Keratinocyte (primary cell): ENCODE measurements around the gene TPM4. TPM values are rescaled to one million over a fixed set of nuclear protein-coding genes. Genes with fewer than 3 reads are reported as not detected.

ENCODE experiments used
- DNase-seq: peaks from one replicate; pipeline ENCODE4 v3.0.0-alpha.2; 2011; ENCODE audit warnings: low read depth, missing footprints, low spot score
- FAIRE-seq: peaks from 2 replicates; lab custom pipeline; 2011; peaks lifted over from hg19 to GRCh38; lab: Jason Lieb, UNC
- H2AFZ ChIP-seq: 2 replicates; pipeline ENCODE4 v1.6.0; 2012; ENCODE audit warnings: low read length, control low read depth, inconsistent platforms; ENCODE audit not compliant: control insufficient read depth
- H3K27ac ChIP-seq: 2 replicates; pipeline ENCODE4 v1.5.1; 2011; ENCODE audit warnings: low read length; ENCODE audit not compliant: control insufficient read depth, insufficient read depth
- H3K27me3 ChIP-seq: 3 replicates; pipeline ENCODE4 v1.6.0; 2011; ENCODE audit warnings: low read length; ENCODE audit not compliant: control insufficient read depth, insufficient read depth; ENCODE audit errors: extremely low read depth
- H3K36me3 ChIP-seq, 2 experiments: 2 replicates in 1 of 2; 3 replicates in 1 of 2; pipeline ENCODE4 v1.5.1; 2011; ENCODE audit warnings: low read length in 2 of 2, mild to moderate bottlenecking in 1 of 2; ENCODE audit not compliant: control insufficient read depth in 2 of 2, insufficient read depth in 2 of 2; ENCODE audit errors: extremely low read depth in 1 of 2
- H3K4me1 ChIP-seq: 3 replicates; pipeline ENCODE4 v1.5.1; 2011; ENCODE audit warnings: low read length; ENCODE audit not compliant: control insufficient read depth, insufficient read depth; ENCODE audit errors: extremely low read depth
- H3K4me2 ChIP-seq: 3 replicates; pipeline ENCODE4 v1.6.0; 2011; ENCODE audit warnings: low read depth, low read length; ENCODE audit not compliant: control insufficient read depth, insufficient read depth; ENCODE audit errors: extremely low read depth
- H3K4me3 ChIP-seq, 3 experiments: fragments of 200-600 bp in 1 of 3; sonication (generic) in 1 of 3; 2 replicates in 2 of 3; 3 replicates in 1 of 3; pipeline ENCODE4 v1.5.1; 2011 to 2016; ENCODE audit warnings: low read length in 3 of 3, mild to moderate bottlenecking in 3 of 3, control low read depth in 2 of 3, inconsistent platforms in 1 of 3, low read depth in 1 of 3, mixed read lengths in 1 of 3, mixed run types in 1 of 3, moderate library complexity in 1 of 3; ENCODE audit not compliant: control insufficient read depth in 2 of 3, insufficient read depth in 2 of 3; ENCODE audit errors: extremely low read depth in 1 of 3
- H3K79me2 ChIP-seq: 2 replicates; pipeline ENCODE4 v1.6.0; 2012; ENCODE audit warnings: low read length; ENCODE audit not compliant: control insufficient read depth, insufficient read depth
- H3K9ac ChIP-seq: 3 replicates; pipeline ENCODE4 v1.6.0; 2011; ENCODE audit warnings: low read length; ENCODE audit not compliant: control insufficient read depth, insufficient read depth; ENCODE audit errors: extremely low read depth
- H3K9me1 ChIP-seq: 3 replicates; pipeline ENCODE4 v1.6.0; 2011; ENCODE audit warnings: low read length; ENCODE audit not compliant: control insufficient read depth, insufficient read depth; ENCODE audit errors: extremely low read depth
- H3K9me3 ChIP-seq: 2 replicates; pipeline ENCODE4 v1.5.1; 2012; ENCODE audit warnings: low read depth, low read length; ENCODE audit not compliant: control insufficient read depth
- H4K20me1 ChIP-seq: 3 replicates; pipeline ENCODE4 v1.6.0; 2011; ENCODE audit warnings: low read length; ENCODE audit not compliant: control insufficient read depth, insufficient read depth; ENCODE audit errors: extremely low read depth
- CTCF ChIP-seq, 3 experiments: IDR thresholded peaks in 1 of 3; conservative IDR thresholded peaks in 1 of 3; optimal IDR thresholded peaks in 1 of 3; 2 replicates in 2 of 3; 3 replicates in 1 of 3; pipeline versions ENCODE3 to v1.5.1; 2011; ENCODE audit warnings: low read length in 3 of 3, mild to moderate bottlenecking in 3 of 3, moderate library complexity in 2 of 3, control low read depth in 1 of 3, inconsistent platforms in 1 of 3; ENCODE audit not compliant: insufficient read depth in 2 of 3; ENCODE audit errors: extremely low read depth in 1 of 3
- EZH2 ChIP-seq: IDR thresholded peaks from one replicate; pipeline ENCODE4 v1.6.1; 2012; ENCODE audit warnings: inconsistent platforms, mild to moderate bottlenecking, low read length, moderate library complexity
- dilution Hi-C: fragments of 300-500 bp; cut with MboI; formaldehyde crosslinking; loops from one replicate; pipeline ENCODE4 v1.7.0; 2020; ENCODE audit warnings: low sequenced_read_pairs; ENCODE audit not compliant: extremely low pct_ligation_motif_present
- polyA plus RNA-seq, 5 experiments: library from polyadenylated mRNA; depleted of rRNA in 3 of 5; stranded (reverse) in 3 of 5; stranded (forward) in 1 of 5; unstranded in 1 of 5; fragments of >200 nt; gene quantifications; 1 replicate in 1 of 5; 2 replicates in 3 of 5; 3 replicates in 1 of 5; pipeline versions ENCODE4 v1.2.1 to v1.2.3, GENCODE V29; 2011 to 2012; ENCODE audit warnings: missing spikeins in 2 of 5, low read depth in 1 of 5, low replicate concordance in 1 of 5

Gene TPM4
- polyA plus RNA-seq, 1 donor (not counting 4 experiments of a cell fraction or from before 2014, with no cell fraction given): 646 TPM

- dilution Hi-C loops: no loop called here
- Histone ChIP-seq H4K20me1 (no peaks in the 10 kb centered on the region), H3K36me3 (no peaks in the 10 kb centered on the region), H3K9ac (no peak overlapping the region), H3K4me2 (no peak overlapping the region), H2AFZ (no peak overlapping the region), H3K4me3 (no peak overlapping the region), H3K79me2 (no peaks in the 10 kb centered on the region), H3K27ac (no peak overlapping the region), H3K9me1 (no peaks in the 10 kb centered on the region), H3K27me3 (no peaks in the 10 kb centered on the region), H3K4me1 (peaks cover 5% of the 10 kb centered on the region), H3K9me3 (no peaks in the 10 kb centered on the region)
- TF ChIP-seq EZH2 (no peak), CTCF (optimal IDR thresholded peaks at IDR 0.05 in 1 of 3, IDR thresholded peaks at IDR 0.05 in 1 of 3, conservative IDR thresholded peaks at IDR 0.05 in 1 of 3; ENCODE audit: extremely low read depth in 1 of 3, insufficient read depth in 2 of 3, low read length in 3 of 3) (no peak)
- DNase-seq: no peak
- no peak for FAIRE-seq
Observed at GRCh38 chr19:16141043-16141442, 64.7 kb downstream of the TPM4 start.

GRCh38 chr19:16142032-16142580 lies 65.8 kb downstream of the TPM4 start:
- Histone ChIP-seq H3K36me3 (no peaks in the 10 kb centered on the region), H3K27me3 (no peaks in the 10 kb centered on the region), H3K9me1 (no peaks in the 10 kb centered on the region), H3K9ac (no peak overlapping the region), H2AFZ (no peak overlapping the region), H3K4me2 (no peak overlapping the region), H3K27ac (no peak overlapping the region), H3K79me2 (no peaks in the 10 kb centered on the region), H3K4me3 (no peak overlapping the region), H3K9me3 (no peaks in the 10 kb centered on the region), H4K20me1 (no peaks in the 10 kb centered on the region), H3K4me1 (peaks cover 5% of the 10 kb centered on the region)
- dilution Hi-C loops: no loop called here
- DNase-seq (no peak), FAIRE-seq (no peak)
- TF ChIP-seq CTCF (optimal IDR thresholded peaks at IDR 0.05 in 1 of 3, IDR thresholded peaks at IDR 0.05 in 1 of 3, conservative IDR thresholded peaks at IDR 0.05 in 1 of 3; ENCODE audit: extremely low read depth in 1 of 3, insufficient read depth in 2 of 3, low read length in 3 of 3): no peak
- TF ChIP-seq EZH2: no peak
